GM18507 (cell line): Measurements from ENCODE around the gene RNH1.
A peak's percentile ranks its signal among the peaks of the same experiment; 100 is the strongest.

Experiments
- DNase-seq: peaks from one replicate; pipeline ENCODE4 v3.0.0; 2011; ENCODE audit warnings: low read depth; ENCODE audit not compliant: insufficient read length; ENCODE audit errors: extremely low spot score
- FAIRE-seq: peaks from 2 replicates; lab custom pipeline; 2011; peaks lifted over from hg19 to GRCh38; lab: Jason Lieb, UNC

The RNH1 gene

DNA sequence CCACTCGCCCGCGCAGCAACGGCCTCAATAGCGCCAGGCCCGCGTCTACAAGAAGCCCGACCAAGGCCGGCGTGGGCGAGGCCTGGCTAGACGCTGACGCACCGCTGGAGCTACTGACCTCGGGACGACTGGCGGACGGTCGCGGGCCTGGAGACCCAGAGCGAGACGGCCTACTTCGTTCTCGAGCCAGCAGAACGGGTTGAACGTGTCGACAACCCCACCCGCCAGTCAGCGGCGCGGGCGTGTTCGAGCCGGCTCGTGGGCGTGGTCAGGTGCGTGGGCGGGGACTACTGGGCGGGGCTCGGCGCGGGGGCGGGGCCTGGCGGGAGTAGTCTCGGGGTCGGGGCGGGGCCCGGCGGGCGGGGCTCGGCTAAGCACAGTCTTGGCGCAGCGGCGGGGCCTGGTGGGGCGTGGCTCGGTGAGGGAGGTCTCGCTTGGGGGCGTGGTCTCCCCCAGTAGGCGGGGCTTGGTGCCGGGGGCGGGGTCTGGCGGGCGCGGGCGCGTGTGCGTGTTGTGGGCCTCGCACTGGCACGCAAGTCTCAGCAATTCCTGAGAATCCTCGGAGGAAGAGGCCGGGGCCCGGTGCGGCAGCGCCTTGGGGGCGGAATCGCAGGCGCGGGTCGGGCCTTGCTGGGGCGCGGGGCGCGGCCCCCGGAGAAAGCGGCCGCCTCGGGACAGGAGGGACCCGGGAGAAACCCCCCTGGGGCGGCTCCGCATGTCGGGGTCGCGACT is at the start of gene RNH1:
RNH1 (minus strand) TSS at position 248 of the 732 bp plus-strand sequence. CDS start 5,080 bp downstream, outside the sequence.
- FAIRE-seq, result peak; percentile 90
- peak; percentile 99 for DNase-seq

- DNase-seq (no peak), FAIRE-seq (no peak)
These were observed 49.0 kb upstream of the RNH1 start for GRCh38 chr11:555780-556661.

GRCh38 chr11:555227-555779 is 48.3 kb upstream of the RNH1 start:
- no peak for FAIRE-seq

GRCh38 chr11:554428-555226 is 47.6 kb upstream of the RNH1 start:
- peak; percentile 68 for DNase-seq
- FAIRE-seq, result peak; percentile 49

More at GRCh38 chr11:555227-555779, 48.3 kb upstream of the RNH1 start:
- DNase-seq, result no peak

DNA sequence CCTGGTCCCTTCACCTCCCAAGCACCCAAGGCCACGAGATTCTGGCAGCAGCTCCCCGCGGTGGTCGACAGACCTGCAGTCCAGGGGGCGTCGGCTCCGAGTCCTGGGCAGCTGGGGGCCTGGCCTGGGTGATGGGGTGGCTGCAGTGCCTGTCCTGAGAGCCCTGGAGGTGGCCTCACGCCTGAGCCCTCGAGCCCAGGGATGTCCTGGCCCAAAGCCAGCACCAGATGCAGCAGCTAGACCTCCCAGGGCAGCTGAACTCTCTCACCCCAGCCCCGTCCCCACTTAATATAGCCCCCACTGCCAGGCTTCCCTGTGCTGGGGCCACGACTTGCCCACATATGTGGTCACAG is 46.9 kb upstream of the RNH1 start:
- DNase-seq (no peak), FAIRE-seq (no peak)

DNA sequence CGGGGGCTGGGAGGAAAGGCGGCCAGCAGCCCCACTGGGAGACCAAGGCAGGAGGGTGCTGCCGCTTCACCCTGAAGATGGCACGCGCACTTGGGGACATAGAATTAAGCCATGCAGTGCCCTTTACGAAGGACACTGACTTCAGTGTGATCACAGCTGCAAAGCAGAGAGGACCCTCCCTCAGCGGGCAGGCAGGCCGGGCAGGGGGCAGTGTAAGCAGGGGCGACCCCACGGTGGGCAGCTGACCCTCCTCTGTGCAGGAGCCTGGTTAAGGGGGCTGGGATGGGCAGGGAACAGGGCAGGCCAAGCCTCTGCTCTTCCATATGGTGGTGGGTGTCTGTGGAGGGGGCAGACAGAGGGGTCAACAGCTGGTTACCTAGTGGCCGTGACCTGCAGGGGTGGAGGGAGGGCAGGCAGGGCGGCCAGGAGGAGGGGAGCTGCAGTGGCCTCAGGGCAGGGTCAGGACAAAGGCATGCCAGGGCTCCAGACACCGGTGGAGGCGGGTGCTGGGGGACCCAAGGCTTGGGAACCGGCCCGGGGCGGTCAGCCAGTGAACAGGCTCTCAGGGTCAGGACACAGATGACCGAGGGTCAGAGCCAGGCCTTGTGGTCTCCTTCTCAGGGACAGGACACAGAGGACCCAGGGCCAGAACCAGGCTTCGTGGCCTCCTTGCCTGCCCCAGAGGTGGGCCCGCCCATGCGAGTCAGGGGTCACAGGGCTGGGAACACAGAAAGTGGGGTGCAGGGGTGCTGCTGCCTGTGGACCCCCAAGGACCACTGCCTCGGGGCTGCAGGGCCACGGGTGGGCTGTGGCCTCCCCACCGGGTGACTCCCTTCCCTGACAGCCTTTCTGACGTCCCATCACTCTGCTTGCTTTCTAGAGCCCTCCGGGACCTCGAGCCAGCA is 46.3 kb upstream of the RNH1 start:
- DNase-seq, result no peak
- no peak for FAIRE-seq

- FAIRE-seq (no peak), DNase-seq (no peak)
These were observed 44.6 kb upstream of the RNH1 start for GRCh38 chr11:551596-551995.

- DNase-seq (no peak), FAIRE-seq (no peak)
These were observed 44.1 kb upstream of the RNH1 start for GRCh38 chr11:551131-551530.

DNA sequence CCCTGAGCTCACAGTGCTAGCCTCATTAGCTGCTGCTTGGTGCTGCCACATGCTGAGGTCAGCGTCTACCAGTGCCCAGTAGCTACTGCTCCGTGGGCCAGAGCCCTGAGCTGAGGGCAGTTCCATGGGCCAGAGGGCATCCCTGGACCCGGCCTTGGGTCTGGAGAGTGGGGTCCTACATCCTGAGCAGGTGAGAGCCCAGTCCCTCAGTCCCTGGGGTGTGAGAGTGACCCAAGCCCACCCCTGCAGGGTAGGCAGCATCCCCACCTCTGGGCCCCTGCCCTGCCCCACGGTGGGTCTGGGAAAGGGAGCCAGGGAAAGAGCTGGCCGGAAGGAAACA is 43.7 kb upstream of the RNH1 start:
- FAIRE-seq, result no peak

DNA sequence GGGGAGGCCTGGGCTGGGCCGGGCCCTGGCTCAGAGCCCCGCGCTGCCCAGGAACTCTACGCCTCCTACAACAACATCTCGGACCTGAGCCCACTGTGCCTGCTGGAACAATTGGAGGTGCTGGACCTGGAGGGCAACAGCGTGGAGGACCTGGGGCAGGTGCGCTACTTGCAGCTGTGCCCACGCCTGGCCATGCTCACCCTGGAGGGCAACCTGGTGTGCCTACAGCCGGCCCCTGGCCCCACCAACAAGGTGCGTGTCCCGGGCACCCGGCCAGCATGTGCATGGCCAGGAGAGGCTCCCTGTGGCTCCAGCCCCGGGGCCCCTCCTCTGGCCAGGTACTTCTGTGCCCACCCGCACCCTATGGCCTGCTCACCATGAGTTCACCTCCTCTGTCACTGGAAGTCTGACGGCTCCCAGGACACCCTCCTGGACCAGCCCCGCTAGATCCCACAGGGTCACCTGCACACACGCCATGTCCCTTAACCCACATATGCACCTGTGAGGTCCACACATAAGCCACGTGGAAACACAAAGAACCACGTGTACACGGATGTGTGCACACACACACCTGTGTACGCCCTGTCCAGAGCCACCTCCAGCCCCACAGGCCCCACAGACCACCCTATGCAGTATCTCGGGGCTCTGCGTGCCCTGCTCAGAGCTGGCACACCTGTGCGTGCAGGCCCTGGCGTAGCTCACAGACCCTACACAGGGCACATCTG is 43.1 kb upstream of the RNH1 start:
- no peak for FAIRE-seq
- no peak for DNase-seq

More for the DNA sequence above, 43.7 kb upstream of the RNH1 start:
- DNase-seq, result no peak

GRCh38 chr11:548700-549603 is 41.9 kb upstream of the RNH1 start:
- DNase-seq, result no peak
- no peak for FAIRE-seq

GRCh38 chr11:545171-545570 is 38.1 kb upstream of the RNH1 start:
- DNase-seq, result no peak
- FAIRE-seq, result no peak

DNA sequence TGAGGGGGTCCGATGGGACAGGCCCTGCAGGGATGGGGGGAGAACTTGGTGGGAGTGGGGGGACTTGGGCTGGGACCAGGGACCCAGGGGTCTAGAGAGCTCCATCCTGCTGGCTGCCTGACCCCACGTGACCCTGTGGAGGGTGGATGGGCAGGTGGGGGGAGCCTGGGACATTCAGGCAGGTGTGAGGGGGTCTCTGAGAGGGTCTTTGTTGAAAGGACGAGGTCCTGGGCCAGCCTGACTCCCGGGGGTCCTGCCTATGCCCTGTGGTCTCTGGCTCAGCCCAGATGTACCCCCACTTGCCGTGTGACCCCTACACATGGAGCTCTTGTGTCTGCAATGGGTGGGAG is 37.8 kb upstream of the RNH1 start:
- DNase-seq (no peak), FAIRE-seq (no peak)

- FAIRE-seq (no peak), DNase-seq (no peak)
These were observed 34.4 kb upstream of the RNH1 start for GRCh38 chr11:541433-541885.

GRCh38 chr11:540583-541432 is 33.8 kb upstream of the RNH1 start:
- no peak for FAIRE-seq

DNA sequence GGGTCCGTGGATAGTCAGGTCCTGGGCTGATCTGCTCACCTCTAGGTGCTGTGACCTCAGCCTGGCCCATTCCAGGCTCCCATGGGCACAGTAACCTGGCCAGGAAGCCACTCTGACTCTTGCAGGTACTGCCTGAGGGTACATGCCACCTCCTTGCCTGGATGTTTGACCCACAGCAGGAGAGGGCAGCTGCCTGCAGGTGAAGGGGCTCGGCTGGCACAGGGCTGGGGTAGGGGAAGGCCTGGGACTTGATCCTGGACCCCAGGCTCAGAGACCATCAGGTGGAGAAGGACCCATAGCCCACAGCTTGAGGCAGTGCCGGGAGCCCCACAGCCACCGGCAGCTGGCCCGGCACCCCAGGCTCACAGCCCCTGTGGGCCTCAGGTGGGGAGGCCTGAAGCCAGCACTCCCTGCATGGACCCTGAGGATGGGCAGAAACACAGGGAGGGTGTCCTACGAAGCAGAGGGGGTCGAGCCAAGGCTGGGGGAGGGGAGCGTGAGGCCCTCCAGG is 33.0 kb upstream of the RNH1 start:
- FAIRE-seq, result no peak
- DNase-seq, result no peak

More at GRCh38 chr11:540583-541432, 33.8 kb upstream of the RNH1 start:
- no peak for DNase-seq
